ENCODE measurements around the gene SDK1.
A peak's percentile ranks its signal among the peaks of the same experiment; 100 is the strongest.
"Not testable (repeated sequence)": the region's sequence is repeated elsewhere in the genome, so short reads cannot be mapped to it uniquely, and the experiment has no call there.

SDK1 gene

DNA sequence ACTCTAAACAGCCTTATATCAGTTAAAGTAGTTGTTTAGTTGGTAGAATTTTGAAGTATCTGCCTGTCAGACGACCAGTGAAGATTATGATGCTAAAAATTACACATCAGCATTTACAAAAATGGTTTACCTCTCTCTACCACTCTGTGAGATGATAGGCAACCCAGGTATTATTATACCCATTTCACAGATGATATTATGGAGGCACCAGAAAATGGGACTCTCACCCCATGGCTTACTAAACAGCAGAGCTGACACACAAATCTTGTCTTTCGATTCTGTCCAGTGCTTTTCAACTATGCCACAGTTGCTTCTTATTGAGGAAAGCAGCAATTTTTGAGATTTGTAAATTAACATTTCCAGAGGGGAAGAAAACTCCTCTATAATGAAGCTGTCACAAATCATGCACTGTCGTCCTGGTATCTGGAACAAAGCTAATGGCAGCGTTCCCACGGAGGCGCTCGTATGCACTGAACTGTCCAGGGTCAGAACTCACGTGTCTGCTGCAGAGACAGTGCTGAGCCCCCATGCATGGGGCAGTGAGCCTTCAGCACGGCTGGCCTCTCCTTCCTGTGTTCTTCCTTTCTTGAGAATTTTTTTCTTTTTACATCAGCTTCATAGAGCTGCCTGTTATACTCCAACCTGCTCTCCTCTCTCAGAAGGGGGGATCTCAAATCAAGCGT is 381.1 kb downstream of the SDK1 start:
- no peak for DNase-seq

DNA sequence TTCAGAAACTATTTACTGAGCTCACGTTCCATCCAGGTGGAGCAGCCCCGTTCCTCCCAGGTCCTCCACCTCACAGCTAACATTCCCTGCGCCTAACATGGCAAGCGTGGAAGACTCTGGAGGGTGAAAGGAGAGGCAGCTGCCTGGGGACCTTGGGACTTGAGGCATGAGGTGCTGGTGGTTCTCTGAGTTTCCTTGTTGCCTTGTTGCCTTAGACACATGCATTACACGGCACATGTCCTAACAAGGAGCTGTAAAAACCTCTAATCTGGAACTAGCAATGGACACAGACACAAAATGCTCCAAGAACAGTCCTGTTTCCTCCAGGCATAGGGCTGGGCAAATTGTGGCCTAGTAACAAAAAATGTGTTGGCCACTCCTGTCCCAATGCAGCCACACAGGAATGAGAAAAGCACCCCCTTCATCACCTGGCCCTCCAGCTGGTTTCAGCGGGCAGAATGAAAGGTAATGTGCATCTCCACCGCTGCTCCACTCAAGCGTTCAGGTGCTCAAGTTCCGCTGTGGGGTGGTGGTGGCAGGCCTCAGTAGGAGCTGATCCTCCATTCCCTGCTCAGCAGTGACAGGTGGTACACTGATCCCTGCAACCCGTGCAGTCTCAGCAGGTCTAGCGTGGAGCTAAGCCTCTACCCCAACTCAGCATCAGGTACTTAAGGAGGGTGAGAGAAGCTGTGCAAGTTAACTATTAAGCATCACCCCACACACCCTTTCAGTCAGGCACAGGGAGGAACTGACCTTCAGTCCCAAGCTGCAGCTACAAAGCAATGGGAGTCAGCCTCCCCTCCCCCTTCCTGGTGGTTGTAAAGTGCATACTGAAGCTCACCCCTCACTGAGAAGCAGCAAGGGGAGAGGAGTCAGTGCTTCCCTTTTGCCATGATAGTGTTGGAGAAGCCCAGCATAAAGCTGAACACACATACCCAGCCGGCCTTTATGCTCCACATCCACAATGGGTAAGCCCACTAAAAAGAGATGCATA is 382.8 kb downstream of the SDK1 start:
- DNase-seq = no peak

DNA sequence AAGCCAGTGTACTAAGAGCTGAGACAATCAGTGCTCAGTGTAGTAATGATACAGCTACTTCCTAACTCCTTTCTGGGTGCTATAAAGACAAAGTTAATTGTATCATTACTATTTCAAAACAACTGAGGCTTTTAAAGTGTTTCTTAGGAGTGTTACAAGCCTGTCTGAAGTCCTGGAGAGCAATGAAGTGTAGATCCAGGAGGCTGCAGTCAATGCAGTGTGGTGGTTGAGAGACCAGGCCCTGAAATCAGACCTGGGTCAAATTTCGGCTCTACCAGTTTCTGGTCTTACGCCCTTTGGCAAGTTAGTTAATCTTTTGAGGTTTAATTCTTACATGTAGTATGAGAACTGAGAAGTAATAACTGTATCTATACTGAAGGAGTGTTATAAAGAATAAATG is 387.0 kb downstream of the SDK1 start:
- no peak for DNase-seq

DNA sequence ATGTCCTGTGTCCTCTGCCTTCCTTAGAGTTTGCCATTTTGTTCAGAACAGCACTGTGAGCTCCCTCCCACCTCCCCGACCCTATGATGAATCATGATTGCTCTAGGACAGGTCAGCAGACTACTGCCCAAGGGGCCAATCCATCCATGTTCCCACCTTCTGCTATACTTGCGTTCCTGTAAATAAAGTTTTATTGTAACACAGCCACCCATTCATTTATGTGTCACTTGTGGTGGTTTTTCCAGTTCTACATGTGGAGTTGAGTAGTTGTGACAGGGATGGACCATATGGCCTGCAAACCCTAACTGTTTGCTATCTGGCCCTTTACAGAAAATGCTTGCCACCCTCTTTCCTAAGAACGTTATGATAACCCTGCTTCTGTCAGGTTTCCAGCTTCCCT is 387.8 kb downstream of the SDK1 start:
- DNase-seq = no peak

DNA sequence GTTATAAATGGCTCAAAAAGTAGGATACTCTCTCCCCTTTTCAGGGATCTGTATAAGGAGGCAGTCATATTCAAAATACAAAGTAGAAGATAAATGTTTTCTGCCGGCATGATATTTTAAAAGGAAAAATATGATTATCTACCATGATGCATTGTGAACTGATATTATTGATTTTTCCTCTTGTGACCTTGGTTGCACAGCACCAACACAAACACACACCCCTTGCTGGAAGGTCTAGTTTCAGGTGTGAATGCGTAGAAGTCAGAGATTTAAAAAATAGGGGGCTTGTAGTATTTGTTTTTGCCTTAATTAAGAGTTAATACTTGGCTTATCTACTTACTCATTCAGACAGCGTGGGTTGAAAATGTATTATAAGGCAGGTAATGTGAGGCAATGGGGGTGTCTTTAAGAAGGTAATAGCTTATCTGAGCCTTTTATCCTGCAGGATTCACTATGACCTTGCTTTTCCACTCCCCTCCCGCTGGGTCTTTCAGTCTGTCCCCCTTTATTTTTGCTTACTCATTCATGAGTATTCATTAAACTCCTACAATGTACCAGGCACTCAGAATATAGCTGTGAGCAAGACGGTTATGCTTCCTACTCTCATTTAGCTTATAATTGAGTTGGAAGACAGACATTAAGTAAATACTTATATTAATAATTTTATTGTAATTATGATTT is 390.6 kb downstream of the SDK1 start:
- no peak for DNase-seq

DNA sequence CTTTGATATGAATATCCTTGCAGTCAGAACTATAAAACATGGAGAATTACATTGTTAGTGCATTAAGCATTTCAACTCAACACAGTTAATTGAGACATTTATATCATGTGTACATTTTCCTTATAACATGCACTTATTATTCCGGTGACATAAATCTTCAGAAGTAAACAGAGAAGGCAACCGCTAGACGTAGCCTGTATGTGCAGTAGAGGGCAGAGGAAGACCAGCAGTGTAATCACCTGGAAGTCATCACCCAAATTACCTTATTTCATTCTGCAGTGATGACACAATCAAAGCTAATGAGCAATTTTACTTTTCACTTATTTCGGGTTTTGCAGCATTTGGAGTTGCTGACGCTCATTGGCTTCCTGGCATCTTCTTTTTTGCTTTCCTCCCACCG is 394.6 kb downstream of the SDK1 start:
- DNase-seq = no peak

DNA sequence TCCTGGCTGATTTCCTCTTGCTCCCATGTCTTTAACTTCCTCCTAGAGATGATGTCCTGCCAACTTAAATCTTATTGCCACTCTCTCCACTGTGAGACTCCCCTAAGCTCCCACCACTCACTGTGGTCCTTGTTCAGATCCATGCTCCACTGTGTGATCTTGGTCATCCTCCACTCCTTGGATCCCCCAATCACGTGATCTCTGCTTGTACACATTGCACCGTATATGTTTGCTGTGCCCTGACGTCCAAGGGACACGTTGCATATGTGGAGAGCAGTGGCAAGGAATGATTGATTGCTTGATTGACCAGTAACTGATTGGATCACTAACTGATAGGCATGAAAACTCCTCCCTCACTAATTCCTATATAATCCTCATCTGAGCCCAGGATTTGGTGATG is 395.1 kb downstream of the SDK1 start:
- DNase-seq = no peak

DNA sequence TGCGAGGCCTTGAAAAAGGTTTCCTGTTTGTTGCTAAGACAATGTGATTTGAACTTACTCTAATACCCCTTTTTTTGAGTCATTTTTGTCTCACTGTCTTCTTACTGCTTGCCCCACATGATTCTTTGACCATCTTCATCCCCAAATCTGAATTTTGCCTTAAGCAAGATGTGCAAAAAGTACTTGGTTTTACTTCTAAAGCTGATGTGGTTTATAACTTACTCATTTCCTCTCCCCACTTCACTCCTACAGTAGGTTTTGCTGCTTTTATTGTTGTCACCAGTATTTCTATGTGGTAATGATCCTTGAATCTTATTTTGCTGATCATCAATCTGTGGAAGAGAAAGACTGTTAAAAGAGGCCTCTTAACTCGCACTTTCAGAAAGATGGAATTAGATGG is 396.4 kb downstream of the SDK1 start:
- DNase-seq = no peak

DNA sequence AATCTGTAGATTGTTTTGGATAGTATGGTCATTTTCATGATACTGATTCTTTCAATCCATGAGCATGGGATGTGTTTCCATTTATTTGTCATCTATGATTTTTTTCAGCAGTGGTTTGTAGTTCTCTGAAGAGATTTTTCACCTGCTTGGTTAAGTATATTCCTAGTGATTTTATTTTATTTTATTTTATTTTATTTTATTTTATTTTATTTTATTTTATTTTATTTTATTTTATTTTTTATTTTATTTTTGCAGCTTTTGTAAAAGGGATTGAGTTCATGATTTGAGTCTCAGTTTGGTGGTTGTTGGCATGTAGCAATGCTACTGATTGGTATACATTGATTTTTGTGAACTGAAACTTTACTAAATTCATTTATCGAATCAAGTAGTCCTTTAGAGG is 404.2 kb downstream of the SDK1 start:
- DNase-seq = no peak

DNA sequence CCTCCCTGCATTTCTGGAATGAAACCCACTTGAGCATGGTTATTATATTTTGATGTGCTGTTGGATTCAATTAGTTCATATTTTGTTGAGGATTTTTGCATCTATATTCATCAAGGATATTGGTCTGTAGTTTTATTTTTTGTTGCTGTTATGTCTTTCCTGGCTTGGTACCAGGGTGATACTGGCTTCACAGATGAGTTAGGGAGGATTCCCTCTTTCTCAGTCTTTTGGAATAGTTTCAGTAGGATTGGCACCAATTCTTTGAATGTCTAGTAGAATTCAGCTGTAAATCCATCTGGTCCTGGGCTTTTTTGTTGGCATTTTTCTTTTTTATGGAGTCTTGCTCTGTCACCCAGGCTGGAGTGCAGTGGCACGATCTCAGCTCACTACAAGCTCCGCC is 405.0 kb downstream of the SDK1 start:
- not testable (repeated sequence) for DNase-seq

DNA sequence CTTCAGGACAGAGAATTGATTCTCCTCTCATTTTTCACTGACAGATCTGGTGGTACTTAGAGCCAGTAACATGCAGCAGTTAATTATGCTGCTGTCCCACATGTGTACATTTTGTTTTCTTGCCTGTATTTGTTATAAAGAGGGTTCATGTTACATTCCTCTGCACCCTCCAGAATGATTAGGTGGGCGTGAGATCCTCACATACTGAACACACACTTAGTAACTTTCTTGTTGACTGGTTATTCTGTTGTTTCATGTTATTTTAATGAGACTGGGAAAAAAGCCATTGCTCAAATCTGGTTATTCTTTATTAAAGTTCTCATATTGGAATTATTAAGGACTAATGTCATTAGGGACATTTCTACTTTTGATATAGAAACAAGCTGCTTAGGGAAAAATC is 409.1 kb downstream of the SDK1 start:
- no peak for DNase-seq

DNA sequence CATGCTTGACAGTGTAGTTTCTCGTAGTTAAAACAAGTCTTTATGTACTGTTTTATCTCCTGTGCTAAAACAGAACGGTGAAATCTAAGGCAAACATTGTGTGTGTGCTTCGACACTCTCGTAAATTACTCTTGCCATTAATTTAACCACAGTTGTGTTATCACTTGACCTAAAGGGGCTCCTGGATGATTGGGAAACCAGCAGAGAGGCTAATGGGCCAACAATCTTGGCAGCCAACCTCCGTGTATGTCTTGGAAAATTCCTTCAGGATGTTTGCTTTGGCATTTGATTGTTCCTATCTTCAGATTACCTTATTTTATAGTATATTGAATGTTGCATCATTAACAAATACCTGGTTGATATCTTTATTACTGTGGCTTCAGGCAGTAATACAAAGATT is 409.5 kb downstream of the SDK1 start:
- no peak for DNase-seq

DNA sequence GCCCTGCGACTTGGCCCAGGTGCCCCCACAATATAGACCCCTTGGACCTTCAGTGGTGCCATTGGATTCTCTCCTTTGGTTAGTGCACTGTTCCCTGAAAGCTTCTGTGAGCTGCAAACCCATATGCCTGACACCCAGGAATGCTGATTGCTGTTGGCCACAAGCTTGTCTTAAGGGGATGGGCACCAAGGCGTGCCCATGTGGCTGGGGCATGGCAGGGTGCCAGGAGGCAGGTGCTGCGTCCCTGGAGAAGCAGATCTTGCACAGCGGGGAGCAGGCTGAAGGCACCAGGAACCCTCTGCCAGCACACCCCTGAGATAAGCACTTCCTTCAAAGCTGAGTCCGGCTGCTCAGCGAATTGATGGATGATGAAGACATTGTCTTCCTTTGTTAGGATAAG is 411.8 kb downstream of the SDK1 start:
- DNase-seq = no peak

DNA sequence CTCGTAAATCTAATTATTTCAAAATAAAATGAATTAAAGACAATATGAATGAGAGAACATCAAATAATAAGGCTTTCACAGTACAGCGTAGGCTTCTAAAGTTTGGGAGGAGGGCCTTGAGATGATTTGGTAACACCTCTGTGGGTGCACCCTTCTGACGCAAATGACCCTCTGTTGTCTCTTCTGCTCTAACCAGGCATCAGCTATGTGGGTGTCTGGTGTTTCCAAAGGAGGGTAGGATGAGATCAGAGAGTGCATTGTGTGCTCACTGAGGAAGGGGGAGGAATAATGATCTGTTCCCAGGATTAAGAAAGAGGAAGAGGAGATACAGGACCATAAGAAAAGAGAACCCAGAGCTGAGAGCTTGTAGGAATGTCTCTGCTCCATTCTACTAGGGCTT is 420.4 kb downstream of the SDK1 start:
- no peak for DNase-seq

DNA sequence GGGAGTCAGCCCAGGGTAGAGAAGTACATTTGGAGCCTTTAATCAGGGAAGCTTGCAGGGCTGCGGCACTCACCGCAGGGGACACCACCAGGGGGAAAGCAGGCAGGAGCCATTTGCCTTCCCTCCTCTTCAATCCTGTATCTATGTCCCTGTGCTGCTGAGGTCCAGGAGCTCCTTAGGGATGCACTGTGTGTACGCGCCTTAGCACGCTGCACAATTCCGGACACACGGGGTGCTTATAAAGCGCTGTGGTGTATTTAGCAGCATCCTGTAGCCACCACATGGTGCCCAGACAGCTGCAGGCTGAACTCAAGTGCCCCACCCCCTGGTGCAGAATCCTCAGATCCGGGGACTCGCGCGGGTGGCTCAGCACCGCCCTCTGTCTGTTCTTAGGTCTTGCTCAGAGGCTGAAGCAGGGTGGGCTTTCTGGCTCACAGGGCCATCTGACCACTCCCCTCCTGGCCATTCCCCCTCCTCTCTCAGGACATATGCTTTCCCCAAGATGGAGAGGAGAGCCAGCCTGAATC is 421.4 kb downstream of the SDK1 start:
- DNase-seq = peak; percentile 16 to 18

DNA sequence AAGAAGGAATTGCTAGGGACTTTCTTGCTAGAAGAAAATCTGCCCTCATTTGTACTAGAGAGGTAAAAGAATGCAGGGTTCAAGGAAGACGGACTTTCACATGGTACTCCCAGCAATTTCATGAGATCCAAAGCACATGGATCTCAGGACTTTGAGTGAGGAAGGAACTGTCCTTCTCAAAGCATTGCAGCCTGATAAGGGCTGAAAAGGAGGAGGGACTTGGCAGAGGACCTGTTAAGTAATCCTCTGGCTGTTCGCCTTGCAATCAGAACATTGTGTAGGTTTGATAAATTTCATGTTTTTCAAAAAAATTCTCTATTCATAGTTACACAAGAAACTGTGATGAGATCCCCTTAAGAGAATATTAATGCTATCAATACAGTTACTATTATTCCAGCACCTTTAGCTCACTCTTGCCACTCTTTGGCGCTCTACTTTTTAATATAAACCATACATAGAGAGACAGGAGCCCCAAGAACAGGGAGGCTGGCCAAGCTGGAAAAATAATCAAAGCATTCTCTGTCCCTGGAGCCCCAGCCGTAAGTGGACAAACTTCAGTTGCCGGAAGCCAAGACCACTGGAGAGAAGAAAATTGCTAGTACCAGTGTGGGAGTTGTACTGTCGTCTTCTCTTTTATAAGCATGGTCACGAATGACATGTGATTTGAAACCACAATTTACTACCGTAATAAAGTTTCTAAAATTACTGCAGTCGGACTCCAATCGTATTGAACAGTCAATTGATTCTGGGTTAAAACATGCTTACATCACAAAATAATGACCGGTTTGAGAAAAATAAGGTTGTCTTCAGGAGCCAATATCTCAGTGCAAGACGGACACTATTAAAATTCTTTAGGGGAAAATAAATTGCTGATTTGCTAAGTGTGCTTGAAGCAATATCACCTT is 424.4 kb downstream of the SDK1 start:
- no peak for DNase-seq

DNA sequence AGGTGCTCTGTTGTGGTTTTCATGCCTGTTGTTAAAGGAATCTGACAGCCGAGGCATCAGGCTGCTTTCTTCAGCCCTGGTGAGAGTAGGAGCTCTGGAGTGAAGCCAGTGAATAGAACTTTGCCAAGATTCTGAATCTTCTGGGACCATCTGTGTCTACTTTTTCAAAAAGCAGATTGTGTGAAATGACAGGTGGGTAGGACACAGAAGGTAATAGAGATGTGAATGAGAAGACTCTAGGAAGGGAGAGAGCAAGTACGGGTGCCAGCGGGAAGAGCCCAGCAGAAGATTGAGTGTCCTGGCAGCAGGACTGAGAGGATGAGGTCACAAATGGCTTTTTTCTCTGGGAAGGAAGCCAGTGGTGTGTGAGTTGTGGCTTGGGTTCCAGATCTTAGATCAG is 429.2 kb downstream of the SDK1 start:
- DNase-seq = no peak

DNA sequence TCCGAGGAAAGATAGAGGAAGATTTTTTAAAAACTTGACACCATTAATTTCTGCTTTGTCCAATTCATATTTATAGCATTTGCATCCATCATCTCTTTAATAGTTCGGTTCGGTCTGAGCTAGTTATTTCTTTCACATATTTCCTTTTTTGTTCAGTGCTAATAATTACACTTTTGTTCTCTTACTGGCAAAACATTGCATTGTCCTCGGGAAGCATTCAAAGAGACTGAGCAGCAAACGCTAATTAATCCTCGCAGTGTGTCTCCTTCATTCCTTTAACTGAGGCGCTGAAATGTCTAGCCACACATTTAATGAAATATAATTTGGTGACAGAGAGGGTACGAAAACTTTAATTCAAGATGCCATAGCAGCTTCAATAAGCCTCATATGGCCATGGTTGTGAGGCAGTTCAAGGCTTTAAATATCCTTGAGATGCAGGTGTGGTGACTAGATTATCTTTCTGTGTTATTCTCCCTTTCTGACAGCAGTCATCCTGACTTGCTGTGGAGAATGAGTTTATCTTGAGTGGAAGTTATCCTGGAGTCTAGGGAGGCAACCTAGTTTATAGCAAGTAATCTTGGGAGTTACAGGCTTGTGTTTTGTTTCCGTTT is 431.4 kb downstream of the SDK1 start:
- no peak for DNase-seq

DNA sequence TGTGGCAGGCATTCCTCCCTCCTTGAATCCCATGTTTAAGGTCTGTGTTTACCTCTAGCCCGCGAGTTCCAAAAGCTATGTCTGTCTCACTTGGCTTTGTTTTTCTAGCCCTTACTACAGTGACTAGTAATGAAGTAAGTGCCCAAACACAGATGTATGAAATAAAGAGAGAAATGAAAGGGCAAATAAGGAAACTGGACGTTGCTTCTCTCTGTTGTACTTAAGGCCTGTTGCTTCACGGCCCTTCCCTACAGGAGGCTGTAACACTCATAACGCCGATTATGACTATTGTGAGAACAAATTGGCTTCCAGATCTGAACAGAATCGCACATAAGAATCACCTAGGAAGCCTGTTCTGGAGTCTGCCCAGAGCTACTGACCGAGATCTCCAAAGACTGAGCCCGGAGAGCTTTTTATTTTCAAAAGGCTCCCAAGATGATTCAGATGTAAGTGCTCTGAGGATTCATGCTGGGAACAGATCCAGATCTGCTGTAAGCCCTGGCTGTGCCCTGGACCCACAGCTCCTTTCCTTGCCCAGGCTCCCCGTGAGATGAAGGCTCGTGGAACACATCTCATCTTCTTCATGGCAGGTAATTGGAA is 432.6 kb downstream of the SDK1 start:
- no peak for DNase-seq

DNA sequence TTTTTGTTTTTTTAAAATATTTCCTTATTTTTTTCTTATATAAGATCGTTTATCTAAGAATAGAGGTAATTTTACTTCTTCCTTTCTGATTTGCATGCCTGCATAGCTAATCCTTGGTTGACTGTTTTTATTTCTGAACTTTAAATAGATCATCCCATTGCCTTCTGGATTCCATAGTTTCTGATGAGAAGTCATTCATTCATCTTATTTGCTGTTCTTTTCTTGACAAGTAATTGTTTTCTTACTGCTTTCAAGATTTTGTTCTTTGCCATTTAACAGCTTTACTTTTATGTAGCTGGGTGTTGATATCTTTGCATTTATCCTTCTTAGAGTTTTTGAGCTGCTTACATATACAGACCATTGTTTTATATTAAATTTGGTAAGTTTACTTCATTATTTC is 437.9 kb downstream of the SDK1 start:
- DNase-seq = no peak

DNA sequence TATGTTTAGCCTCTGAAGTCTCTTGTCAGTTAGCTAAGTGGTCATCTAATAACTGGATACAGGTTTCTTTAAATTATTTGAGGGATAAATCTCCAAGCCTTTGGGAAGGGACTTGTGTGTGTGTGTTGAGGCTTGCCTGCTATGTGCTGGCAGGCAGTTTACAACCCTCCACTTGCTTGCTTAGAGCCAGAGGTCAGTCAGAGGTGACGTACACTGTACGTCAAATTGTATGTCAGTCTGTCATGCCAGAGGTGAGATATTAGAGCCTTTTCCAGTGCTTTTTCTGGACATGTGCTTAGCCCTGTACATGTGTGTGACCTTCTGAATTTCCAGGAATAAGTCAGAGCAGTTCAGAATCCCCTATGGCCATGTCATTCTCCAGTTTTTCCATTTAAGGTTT is 438.9 kb downstream of the SDK1 start:
- no peak for DNase-seq

DNA sequence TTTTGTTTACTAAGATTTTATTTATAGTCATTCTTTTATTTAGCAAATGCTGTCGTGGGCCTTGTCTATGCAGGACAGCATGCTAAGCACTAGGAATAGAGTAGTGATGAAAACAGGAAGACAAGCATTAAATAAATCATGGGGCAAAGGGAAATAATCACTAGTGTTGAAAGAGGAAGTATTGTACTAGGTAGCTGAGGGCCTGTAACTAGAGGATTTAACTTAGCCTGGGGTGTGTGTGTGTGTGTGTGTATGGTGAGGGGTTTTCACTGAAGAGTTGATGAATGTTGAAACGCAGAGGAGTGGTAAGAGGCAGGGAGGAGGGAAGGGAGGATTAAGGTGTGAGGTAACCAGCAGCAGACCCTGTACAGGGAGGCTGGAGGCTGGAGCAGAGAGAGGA is 446.4 kb downstream of the SDK1 start:
- no peak for DNase-seq
